ENCODE results near the gene LCP2. TPM values are rescaled to one million over a fixed set of nuclear protein-coding genes. Genes with fewer than 3 reads are reported as not detected.

Gene LCP2
- 100 to 1,000 TPM in 1 of 4 donors, 10 to 100 TPM in 3; 45.8 to 120 (median 55.0) TPM for total RNA-seq

- TF ChIP-seq CTCF (IDR thresholded peaks at IDR 0.05; ENCODE audit: low read depth): no peak
Measured at GRCh38 chr5:170297589-170298462, at the start of gene LCP2. Gene LCP2, minus strand, starts transcription at chr5:170297777. Its CDS starts 166 bp downstream, at chr5:170297611.

- no peak for TF ChIP-seq CTCF (IDR thresholded peaks at IDR 0.05; ENCODE audit: low read depth)
Measured at GRCh38 chr5:170347022-170347567, 49.5 kb upstream of the LCP2 start.

GRCh38 chr5:170345971-170346370 is 48.4 kb upstream of the LCP2 start:
- no peak for TF ChIP-seq CTCF (IDR thresholded peaks at IDR 0.05; ENCODE audit: low read depth)

GRCh38 chr5:170343177-170343576 is 45.6 kb upstream of the LCP2 start:
- no peak for TF ChIP-seq CTCF (IDR thresholded peaks at IDR 0.05; ENCODE audit: low read depth)

- TF ChIP-seq CTCF (IDR thresholded peaks at IDR 0.05; ENCODE audit: low read depth): no peak
Measured at GRCh38 chr5:170342153-170342725, 44.7 kb upstream of the LCP2 start.

- TF ChIP-seq CTCF (IDR thresholded peaks at IDR 0.05; ENCODE audit: low read depth): no peak
Measured at GRCh38 chr5:170341545-170341944, 44.0 kb upstream of the LCP2 start.

GRCh38 chr5:170339780-170340167 is 42.2 kb upstream of the LCP2 start:
- no peak for TF ChIP-seq CTCF (IDR thresholded peaks at IDR 0.05; ENCODE audit: low read depth)
